GM12878 (cell line): ENCODE measurements around the gene FBLIM1. TPM values are rescaled to one million over a fixed set of nuclear protein-coding genes. Genes with fewer than 3 reads are reported as not detected.

Source experiments
- ATAC-seq: fragments of 200-7000 bp; cut with Tn5 transposase; 3 replicates; pipeline ENCODE4 v1.9.1; 2020; ENCODE audit warnings: mild to moderate bottlenecking, moderate library complexity
- BruUV-seq: library from RNA; stranded (reverse); fragments of 400-500 nt; replicated peaks from 2 replicates; lab custom pipeline; 2021; lab: Mats Ljungman, UMichigan
- CTCF ChIA-PET: fragments of 300-600 bp; sonication (Branson Sonifier 250); formaldehyde crosslinking; extraction: SDS; loops from one replicate; lab custom pipeline; 2021; ENCODE audit warnings: inconsistent platforms; lab: Yijun Ruan, JAX
- POLR2A ChIA-PET: fragments of 350-600 bp; formaldehyde crosslinking; extraction: SDS; loops from one replicate; lab custom pipeline; 2021; ENCODE audit warnings: inconsistent platforms; lab: Charles Lee
- RAD21 ChIA-PET: fragments of 300-600 bp; sonication (Branson Sonifier 250); formaldehyde crosslinking; loops from one replicate; lab custom pipeline; 2023; ENCODE audit warnings: antibody characterized with exemption; ENCODE audit not compliant: unreplicated experiment; lab: Charles Lee
- SMC1A ChIA-PET: fragments of 300-600 bp; sonication (Branson Sonifier 250); formaldehyde crosslinking; loops from one replicate; lab custom pipeline; 2023; ENCODE audit not compliant: unreplicated experiment, uncharacterized antibody; lab: Charles Lee
- DNase-seq: peaks from one replicate; pipeline ENCODE4 v3.0.0-alpha.2; 2011; ENCODE audit warnings: low read depth, low spot score
- FAIRE-seq: peaks from 3 replicates; lab custom pipeline; 2011; peaks lifted over from hg19 to GRCh38; lab: Jason Lieb, UNC
- H2AFZ ChIP-seq: 2 replicates; pipeline ENCODE4 v1.6.0; 2011; ENCODE audit warnings: low read depth, low read length, control low read depth; ENCODE audit not compliant: control insufficient read depth
- H3K27ac ChIP-seq: 2 replicates; pipeline ENCODE4 v1.5.1; 2011; ENCODE audit warnings: control low read depth; ENCODE audit not compliant: control insufficient read depth, insufficient read depth
- H3K27me3 ChIP-seq, 2 experiments: replicated peaks in 1 of 2; 2 replicates each; pipeline versions ENCODE4 v1.6.0 to v1.6.1; 2011; ENCODE audit warnings: low read length in 1 of 2; ENCODE audit not compliant: control insufficient read depth in 2 of 2, insufficient read depth in 2 of 2
- H3K36me3 ChIP-seq, 2 experiments: 2 replicates each; pipeline ENCODE4 v1.5.1; 2011; ENCODE audit warnings: low read length in 1 of 2; ENCODE audit not compliant: control insufficient read depth in 2 of 2, insufficient read depth in 2 of 2
- H3K4me1 ChIP-seq: 2 replicates; pipeline ENCODE4 v1.6.1; 2011; ENCODE audit warnings: mild to moderate bottlenecking, low read length, moderate library complexity, mixed read lengths; ENCODE audit not compliant: control insufficient read depth, insufficient read depth
- H3K4me2 ChIP-seq: 2 replicates; pipeline ENCODE4 v1.6.0; 2011; ENCODE audit warnings: control low read depth; ENCODE audit not compliant: control insufficient read depth, insufficient read depth
- H3K4me3 ChIP-seq: fragments of 200-600 bp; sonication (generic); 2 replicates; pipeline ENCODE4 v1.5.1; 2016
- H3K79me2 ChIP-seq: 2 replicates; pipeline ENCODE4 v1.6.0; 2011; ENCODE audit warnings: low read length; ENCODE audit not compliant: control insufficient read depth, insufficient read depth
- H3K9ac ChIP-seq: 2 replicates; pipeline ENCODE4 v1.8.0; 2011; ENCODE audit warnings: low read length, control low read depth, mixed read lengths; ENCODE audit not compliant: control insufficient read depth, insufficient read depth
- H3K9me3 ChIP-seq: replicated peaks from 3 replicates; pipeline ENCODE4 v1.5.1; 2011; ENCODE audit warnings: mild to moderate bottlenecking, low read length; ENCODE audit not compliant: control insufficient read depth, insufficient read depth
- H4K20me1 ChIP-seq: 2 replicates; pipeline ENCODE4 v1.6.0; 2011; ENCODE audit not compliant: control insufficient read depth, insufficient read depth
- BCL11A ChIP-seq: IDR thresholded peaks from 2 replicates; pipeline ENCODE4 v1.6.1; 2011; ENCODE audit warnings: low read depth, low read length
- BHLHE40 ChIP-seq, 2 experiments: fragments of 450-650 bp in 1 of 2; IDR thresholded peaks; 2 replicates each; pipeline ENCODE4 v1.6.1; 2011 to 2017; ENCODE audit warnings: low read depth in 2 of 2, borderline replicate concordance in 1 of 2, improper control_type of control experiment in 1 of 2, low read length in 1 of 2, mild to moderate bottlenecking in 1 of 2
- IKZF1 ChIP-seq: fragments of 450-650 bp; conservative IDR thresholded peaks from 2 replicates; pipeline ENCODE4 v1.6.1; 2017; ENCODE audit warnings: antibody characterized with exemption, mild to moderate bottlenecking
- JUNB ChIP-seq: IDR thresholded peaks from 2 replicates; pipeline ENCODE4 v1.6.1; 2016; ENCODE audit warnings: antibody characterized with exemption, mild to moderate bottlenecking
- KDM1A ChIP-seq: fragments of 200-600 bp; sonication (generic); IDR thresholded peaks from 2 replicates; pipeline ENCODE4 v1.6.1; 2016; ENCODE audit warnings: borderline replicate concordance
- MAX ChIP-seq: IDR thresholded peaks from 2 replicates; pipeline ENCODE4 v1.6.1; 2012; ENCODE audit warnings: low read depth, low read length, improper control_type of control experiment
- MYC ChIP-seq: IDR thresholded peaks from 2 replicates; pipeline ENCODE4 v1.6.1; 2011; ENCODE audit warnings: mild to moderate bottlenecking, low read length, moderate library complexity, inconsistent platforms; ENCODE audit not compliant: insufficient read depth, insufficient replicate concordance, insufficient read length, severe bottlenecking
- POLR2AphosphoS2 ChIP-seq: IDR thresholded peaks from 2 replicates; pipeline ENCODE4 v1.6.1; 2011; ENCODE audit warnings: low read depth, mild to moderate bottlenecking, low read length, improper control_type of control experiment, moderate library complexity
- POU2F2 ChIP-seq: IDR thresholded peaks from 3 replicates; pipeline ENCODE4 v1.6.1; 2011; ENCODE audit warnings: low read depth, mild to moderate bottlenecking, low read length, borderline replicate concordance
- RAD51 ChIP-seq: fragments of 450-650 bp; IDR thresholded peaks from 2 replicates; pipeline ENCODE4 v1.6.1; 2016; ENCODE audit warnings: moderate library complexity, mild to moderate bottlenecking, inconsistent platforms
- TCF7 ChIP-seq: IDR thresholded peaks from 2 replicates; pipeline ENCODE4 v1.6.1; 2014; ENCODE audit warnings: antibody characterized with exemption, borderline replicate concordance
- WGBS: methylation state at CpG from one replicate; pipeline ENCODE4 v1.1.6; 2016; ENCODE audit warnings: low lambda C conversion rate; ENCODE audit not compliant: insufficient replicate concordance, insufficient coverage; ENCODE audit errors: missing lambda C conversion rate; 5-methylcytosine and 5-hydroxymethylcytosine counted together
- in situ Hi-C: fragments of 300-500 bp; cut with MboI; formaldehyde crosslinking; loops from 9 replicates; pipeline ENCODE4 v1.14.3; 2018; ENCODE audit warnings: mixed read lengths
- intact Hi-C: fragments of 100-400 bp; cut with micrococcal nuclease; formaldehyde crosslinking; loops from one replicate; pipeline ENCODE4 v1.14.2; 2022; ENCODE audit not compliant: unreplicated experiment
- polyA plus RNA-seq, 11 experiments: library from polyadenylated mRNA; depleted of rRNA in 4 of 11; unstranded in 6 of 11; stranded (reverse) in 5 of 11; fragments of >200 nt; fragmentation: Nextera tagmentation in 4 of 11; fragmentation: Illumina TruSeq in 1 of 11; extraction: Ambion mirVana in 4 of 11; extraction: Trizol in 1 of 11; gene quantifications; 1 replicate in 1 of 11; 2 replicates in 10 of 11; pipeline versions ENCODE4 v1.2.1 to v1.2.3, GENCODE V29; 2011 to 2016; ENCODE audit warnings: inconsistent platforms in 2 of 11, missing spikeins in 2 of 11, low read depth in 1 of 11
- total RNA-seq, 4 experiments: library from RNA; depleted of rRNA in 3 of 4; stranded (reverse); fragments of >200 nt in 3 of 4; fragmentation: Illumina TruSeq in 1 of 4; extraction: Trizol in 1 of 4; gene quantifications; 2 replicates each; pipeline versions ENCODE4 v1.2.1 to v1.2.3, GENCODE V29; 2013 to 2021

Gene FBLIM1
- total and polyA plus RNA-seq, 10 of the 15 experiments (the other 5 are each of a cell fraction or from before 2014, with no cell fraction given) = 0.03 to 0.13 TPM; not detected in 8

GRCh38 chr1:15736892-15737261 lies 21.7 kb upstream of the FBLIM1 start:
- no peak overlapping the region for H3K4me2 ChIP-seq
- SMC1A ChIA-PET = no interaction called here
- no TSS peak for BruUV-seq
- H4K20me1 ChIP-seq = no peaks in the 10 kb centered on the region
- H3K9ac ChIP-seq = no peak overlapping the region
- no peaks in the 10 kb centered on the region for H3K4me1 ChIP-seq
- H2AFZ ChIP-seq = no peak overlapping the region
- POLR2A ChIA-PET = interaction anchor here (0.5 kb wide), 1 partner anchor 240 kb away, joined by 4 read pairs; no protein-coding TSS in a partner anchor
- FAIRE-seq = no peak
- H3K27me3 ChIP-seq = no peaks in the 10 kb centered on the region
- ATAC-seq = no peak
- TF ChIP-seq POU2F2 = no peak
- TF ChIP-seq POLR2AphosphoS2 = no peak
- no peak for TF ChIP-seq KDM1A
- TF ChIP-seq IKZF1 = no peak
- TF ChIP-seq, all 136 proteins: peak for 0
- intact Hi-C loops = no loop called here
- Histone ChIP-seq H3K79me2 (no peaks in the 10 kb centered on the region), H3K36me3 (peaks cover 0 to 7% of the 10 kb centered on the region in 2 experiments; a peak in 2 of 4 replicates), H3K27ac (no peak overlapping the region), H3K9me3 (no peaks in the 10 kb centered on the region), H3K4me3 (no peak overlapping the region)
- no peak for DNase-seq
- in situ Hi-C loops = no loop called here
- CTCF ChIA-PET = no interaction called here
- WGBS = 92% methylated on average over 6 of the region's 6 CpGs
- RAD21 ChIA-PET = interaction anchor here (1.0 kb wide), 1 partner anchor 65 kb away, joined by 4 read pairs; no protein-coding TSS in a partner anchor

GRCh38 chr1:15737324-15738319 lies 21.0 kb upstream of the FBLIM1 start:
- no peak for DNase-seq
- Histone ChIP-seq H3K9ac (no peak overlapping the region), H3K4me1 (no peaks in the 10 kb centered on the region), H3K27me3 (no peaks in the 10 kb centered on the region), H3K27ac (no peak overlapping the region), H2AFZ (no peak overlapping the region), H3K9me3 (no peaks in the 10 kb centered on the region), H3K36me3 (peaks cover 0 to 3% of the 10 kb centered on the region in 2 experiments; a peak in 2 of 4 replicates), H3K4me3 (no peak overlapping the region), H4K20me1 (no peaks in the 10 kb centered on the region), H3K4me2 (no peak overlapping the region), H3K79me2 (no peaks in the 10 kb centered on the region)
- ChIA-PET POLR2A (interaction anchor here (0.5 kb wide), 1 partner anchor 241 kb away, joined by 4 read pairs; no protein-coding TSS in a partner anchor), CTCF (interaction anchor here (0.5 to 2.5 kb wide), 3 partner anchors 41 to 570 kb away, joined by 3 to 7 read pairs (median 4); no protein-coding TSS in a partner anchor), RAD21 (interaction anchor here (1.0 to 2.4 kb wide), 2 partner anchors 66 to 141 kb away, joined by 4 to 8 read pairs; no protein-coding TSS in a partner anchor), SMC1A (interaction anchor here (0.6 to 1.0 kb wide), 3 partner anchors 83 to 367 kb away, joined by 3 read pairs; no protein-coding TSS in a partner anchor)
- no peak for FAIRE-seq
- in situ Hi-C loops (no loop called here), intact Hi-C loops (no loop called here)
- no peak for ATAC-seq
- WGBS = 85% methylated on average over 19 of the region's 20 CpGs
- no TSS peak for BruUV-seq
- no peak for TF ChIP-seq KDM1A
- no peak for TF ChIP-seq MAX
- TF ChIP-seq BHLHE40 (IDR thresholded peaks at IDR 0.05; ENCODE audit: borderline replicate concordance in 1 of 2, low read depth in 2 of 2, low read length in 1 of 2) = no peak
- no peak for TF ChIP-seq BCL11A
- TF ChIP-seq TCF7 = no peak
- TF ChIP-seq MYC = no peak
- no peak for TF ChIP-seq POLR2AphosphoS2
- TF ChIP-seq RAD51 = no peak
- no peak for TF ChIP-seq JUNB
